Glutamatergic neuron (in vitro differentiated cells): ENCODE results near the gene ITGA8. TPM values are rescaled to one million over a fixed set of nuclear protein-coding genes. Genes with fewer than 3 reads are reported as not detected.
"Not testable (repeated sequence)": the region's sequence is repeated elsewhere in the genome, so short reads cannot be mapped to it uniquely, and the experiment has no call there.

ENCODE experiments used
- DNase-seq: peaks from one replicate; pipeline ENCODE4 v3.0.0; 2022
- H3K27ac Mint-ChIP-seq: one replicate; pipeline ENCODE4 v1.8.0; 2020; ENCODE audit warnings: mild to moderate bottlenecking, mixed read lengths, inconsistent platforms; ENCODE audit not compliant: unreplicated experiment
- H3K27me3 Mint-ChIP-seq: one replicate; pipeline ENCODE4 v1.8.0; 2020; ENCODE audit warnings: mild to moderate bottlenecking, moderate library complexity, mixed read lengths, inconsistent platforms; ENCODE audit not compliant: unreplicated experiment
- H3K36me3 Mint-ChIP-seq: one replicate; pipeline ENCODE4 v1.8.0; 2020; ENCODE audit warnings: mild to moderate bottlenecking, mixed read lengths, inconsistent platforms; ENCODE audit not compliant: unreplicated experiment
- H3K4me1 Mint-ChIP-seq: one replicate; pipeline ENCODE4 v1.8.0; 2020; ENCODE audit warnings: mild to moderate bottlenecking, low read depth, mixed read lengths, inconsistent platforms; ENCODE audit not compliant: unreplicated experiment
- H3K4me3 Mint-ChIP-seq: one replicate; pipeline ENCODE4 v1.8.0; 2020; ENCODE audit warnings: mild to moderate bottlenecking, mixed read lengths, inconsistent platforms; ENCODE audit not compliant: unreplicated experiment
- H3K9me3 Mint-ChIP-seq: one replicate; pipeline ENCODE4 v1.8.0; 2020; ENCODE audit warnings: mild to moderate bottlenecking, moderate library complexity, mixed read lengths, inconsistent platforms; ENCODE audit not compliant: unreplicated experiment
- total RNA-seq: library from RNA; stranded (reverse); fragmentation: NEBNext Ultra II Directional; extraction: Animal tissue kit (Norgen Biotek cat#: 25700); gene quantifications from one replicate; pipeline ENCODE4 v1.2.1, GENCODE V29; 2021; ENCODE audit not compliant: unreplicated experiment
- TF ChIP-seq, protein P1 (sequence below): fragments of 200-600 bp; sonication (generic); IDR thresholded peaks from one replicate; pipeline ENCODE4 v1.5.0; 2021; ENCODE audit not compliant: partially characterized antibody, unreplicated experiment

Gene ITGA8
- total RNA-seq, 1 donor from 2014 or later, result 0.93 TPM

DNA sequence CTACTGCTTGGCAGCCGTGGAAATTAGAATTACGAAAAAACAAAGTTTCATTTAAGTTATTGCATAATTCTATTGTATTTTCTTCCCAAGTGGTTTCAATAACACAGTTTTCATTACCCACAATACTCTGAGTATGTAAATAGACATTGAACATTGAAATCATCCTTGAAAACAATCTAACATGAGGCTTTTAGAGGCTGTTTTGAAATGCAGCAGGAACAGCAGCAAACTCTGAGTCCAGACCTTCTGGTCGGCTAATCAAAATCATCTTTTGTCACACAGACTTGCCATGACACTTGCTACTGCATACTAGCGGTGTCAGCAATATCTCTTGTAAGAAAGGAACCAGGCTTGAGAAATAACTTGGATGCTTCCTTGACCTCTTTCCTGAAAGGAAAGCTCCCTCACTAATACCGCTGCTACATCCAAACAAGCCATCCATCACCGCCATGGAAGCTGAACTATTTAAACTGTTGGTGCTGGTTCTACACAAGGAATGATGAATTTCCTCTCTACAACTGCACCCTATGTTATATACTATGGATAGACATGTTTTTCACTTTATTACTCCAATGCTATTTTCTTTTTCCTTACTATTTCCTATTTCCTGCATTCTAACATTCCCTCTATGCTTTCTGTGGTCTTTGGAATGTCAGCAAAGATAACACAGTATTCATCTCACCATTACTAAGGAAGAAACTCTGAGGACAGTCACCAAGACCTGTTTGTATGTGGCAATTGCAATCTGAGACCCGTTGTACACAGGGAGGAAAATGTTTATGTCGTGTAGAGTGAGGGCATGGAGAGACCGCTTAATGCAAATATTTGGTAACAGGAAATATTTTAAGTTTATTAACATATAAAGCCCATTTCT, 130.8 kb downstream of the ITGA8 start:
- Mint-ChIP-seq H3K4me3 (no peak overlapping the region), H3K36me3 (peaks cover 7% of the 10 kb centered on the region), H3K4me1 (no peaks in the 10 kb centered on the region), H3K9me3 (peaks cover 9% of the 10 kb centered on the region), H3K27me3 (no peaks in the 10 kb centered on the region), H3K27ac (no peak overlapping the region)
- TF ChIP-seq, protein P1, sequence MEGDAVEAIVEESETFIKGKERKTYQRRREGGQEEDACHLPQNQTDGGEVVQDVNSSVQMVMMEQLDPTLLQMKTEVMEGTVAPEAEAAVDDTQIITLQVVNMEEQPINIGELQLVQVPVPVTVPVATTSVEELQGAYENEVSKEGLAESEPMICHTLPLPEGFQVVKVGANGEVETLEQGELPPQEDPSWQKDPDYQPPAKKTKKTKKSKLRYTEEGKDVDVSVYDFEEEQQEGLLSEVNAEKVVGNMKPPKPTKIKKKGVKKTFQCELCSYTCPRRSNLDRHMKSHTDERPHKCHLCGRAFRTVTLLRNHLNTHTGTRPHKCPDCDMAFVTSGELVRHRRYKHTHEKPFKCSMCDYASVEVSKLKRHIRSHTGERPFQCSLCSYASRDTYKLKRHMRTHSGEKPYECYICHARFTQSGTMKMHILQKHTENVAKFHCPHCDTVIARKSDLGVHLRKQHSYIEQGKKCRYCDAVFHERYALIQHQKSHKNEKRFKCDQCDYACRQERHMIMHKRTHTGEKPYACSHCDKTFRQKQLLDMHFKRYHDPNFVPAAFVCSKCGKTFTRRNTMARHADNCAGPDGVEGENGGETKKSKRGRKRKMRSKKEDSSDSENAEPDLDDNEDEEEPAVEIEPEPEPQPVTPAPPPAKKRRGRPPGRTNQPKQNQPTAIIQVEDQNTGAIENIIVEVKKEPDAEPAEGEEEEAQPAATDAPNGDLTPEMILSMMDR, result no peak
- no peak for DNase-seq

DNA sequence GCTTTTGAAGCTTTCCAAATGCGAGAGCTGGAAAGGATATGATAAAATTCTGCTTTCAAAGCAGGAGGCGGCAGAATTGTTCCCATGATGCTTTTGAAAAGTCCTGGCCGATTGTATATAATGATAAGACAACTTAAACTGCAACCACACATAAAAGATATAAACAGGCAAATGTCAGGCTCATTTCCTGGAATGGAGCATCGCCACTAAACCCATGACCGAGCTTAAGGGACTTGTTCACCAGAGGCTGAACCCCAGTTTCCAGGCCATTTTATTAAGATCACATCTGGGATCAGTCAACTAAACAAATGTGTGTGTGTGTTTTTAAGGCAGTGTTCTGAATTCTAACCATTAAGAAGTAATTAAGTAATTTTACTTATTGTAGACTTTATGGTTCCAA, 131.6 kb downstream of the ITGA8 start:
- H3K36me3 Mint-ChIP-seq, result peaks cover 7% of the 10 kb centered on the region
- no peak overlapping the region for H3K27ac Mint-ChIP-seq
- DNase-seq, result no peak
- TF ChIP-seq, protein P1, result no peak
- no peaks in the 10 kb centered on the region for H3K27me3 Mint-ChIP-seq
- H3K4me1 Mint-ChIP-seq, result no peaks in the 10 kb centered on the region
- H3K9me3 Mint-ChIP-seq, result peaks cover 9% of the 10 kb centered on the region
- no peak overlapping the region for H3K4me3 Mint-ChIP-seq

DNA sequence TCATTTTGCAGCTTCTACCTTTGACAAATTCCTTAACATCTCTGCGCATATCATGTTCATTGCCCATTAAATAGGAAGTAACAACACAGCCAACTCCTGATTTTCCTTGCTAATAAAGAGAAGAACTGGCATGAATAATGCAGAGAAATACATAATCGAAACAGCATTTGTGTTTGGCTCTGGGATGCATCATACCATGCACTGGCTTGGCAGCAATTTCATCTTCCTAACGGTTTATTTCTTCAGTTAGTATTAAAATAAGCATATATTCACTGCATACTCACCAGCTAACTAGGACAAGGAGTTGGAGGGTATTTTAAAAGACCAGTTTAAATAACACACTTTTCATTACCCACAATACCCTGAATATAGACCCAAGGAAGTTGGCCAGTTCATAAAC, 132.5 kb downstream of the ITGA8 start:
- Mint-ChIP-seq H3K27ac (no peak overlapping the region), H3K4me1 (no peaks in the 10 kb centered on the region), H3K36me3 (peaks cover 4% of the 10 kb centered on the region), H3K27me3 (no peaks in the 10 kb centered on the region), H3K9me3 (peaks cover 5% of the 10 kb centered on the region), H3K4me3 (no peak overlapping the region)
- no peak for DNase-seq
- TF ChIP-seq, protein P1, result no peak

DNA sequence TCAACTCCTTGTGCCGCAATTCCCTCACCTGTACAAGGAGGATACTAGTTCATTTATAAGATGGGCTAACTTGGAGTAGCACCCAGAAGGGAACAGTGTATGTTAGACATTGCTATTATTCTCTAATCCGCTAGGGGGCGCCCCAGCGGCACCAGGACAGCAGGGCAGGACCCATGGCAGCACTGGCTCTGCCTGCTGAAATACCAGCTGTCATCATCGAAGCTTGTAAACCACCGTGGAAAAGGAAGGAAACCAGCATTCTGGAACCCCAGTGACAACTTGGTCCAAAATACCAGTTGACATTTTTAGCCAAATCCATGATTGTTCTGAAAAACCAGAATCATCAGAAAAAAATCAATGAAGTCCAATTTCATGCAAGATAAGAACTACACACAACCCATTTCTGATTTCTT, 134.4 kb downstream of the ITGA8 start:
- Mint-ChIP-seq H3K9me3 (peaks cover 1% of the 10 kb centered on the region), H3K27me3 (no peaks in the 10 kb centered on the region), H3K27ac (no peak overlapping the region), H3K4me1 (no peaks in the 10 kb centered on the region), H3K4me3 (no peak overlapping the region), H3K36me3 (peaks cover 7% of the 10 kb centered on the region)
- DNase-seq, result peak; percentile 82
- TF ChIP-seq, protein P1, result peak; percentile 92

DNA sequence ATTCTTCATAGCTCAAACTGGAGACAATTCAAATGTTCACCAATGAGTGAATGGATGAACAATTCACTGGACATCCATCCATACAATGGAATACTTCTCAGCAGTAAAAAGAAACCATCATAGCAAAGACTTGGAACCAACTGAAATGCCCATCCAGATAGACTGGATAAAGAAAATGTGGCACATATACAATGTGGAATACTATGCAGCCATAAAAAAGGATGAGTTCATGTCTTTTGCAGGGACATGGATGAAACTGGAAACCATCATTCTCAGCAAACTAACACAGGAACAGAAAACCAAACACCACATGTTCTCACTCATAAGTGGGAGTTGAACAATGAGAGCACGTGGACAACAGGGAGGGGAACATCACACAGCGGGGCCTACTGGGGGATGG, 136.8 kb downstream of the ITGA8 start:
- not testable (repeated sequence) for H3K36me3 Mint-ChIP-seq, DNase-seq, H3K27ac Mint-ChIP-seq, H3K4me1 Mint-ChIP-seq, H3K4me3 Mint-ChIP-seq, H3K9me3 Mint-ChIP-seq, H3K27me3 Mint-ChIP-seq
